Islet precursor cell (in vitro differentiated cells): ENCODE measurements around the gene GPX7.

ENCODE experiments used
- DNase-seq: peaks from one replicate; pipeline ENCODE4 v3.0.0-alpha.2; 2018

The GPX7 gene

GRCh38 chr1:52631759-52632331 is 29.7 kb downstream of the GPX7 start:
- peak; percentile 74 for DNase-seq

- DNase-seq, result peak; percentile 81
These were observed 30.6 kb downstream of the GPX7 start, which contains the start of gene SHISAL2A for GRCh38 chr1:52632732-52633290. Gene SHISAL2A, plus strand, starts transcription at chr1:52633168. Its CDS starts 326 bp downstream, at chr1:52633494.

GRCh38 chr1:52633291-52633754 is 31.2 kb downstream of the GPX7 start:
- peak; percentile 76 for DNase-seq

- DNase-seq, result no peak
These were observed 31.9 kb downstream of the GPX7 start for GRCh38 chr1:52634111-52634510.

GRCh38 chr1:52635321-52636089 is 33.3 kb downstream of the GPX7 start:
- DNase-seq, result no peak

GRCh38 chr1:52636721-52637695 is 34.8 kb downstream of the GPX7 start:
- peak; percentile 66 for DNase-seq

- DNase-seq, result no peak
These were observed 35.8 kb downstream of the GPX7 start for GRCh38 chr1:52637946-52638345.

GRCh38 chr1:52640697-52641096 is 38.5 kb downstream of the GPX7 start:
- no peak for DNase-seq

- DNase-seq, result no peak
These were observed 39.1 kb downstream of the GPX7 start for GRCh38 chr1:52641307-52641706.

GRCh38 chr1:52645261-52645660 is 43.1 kb downstream of the GPX7 start:
- DNase-seq, result no peak

- DNase-seq, result no peak
These were observed 49.7 kb downstream of the GPX7 start for GRCh38 chr1:52651904-52652303.

GRCh38 chr1:52653207-52653849 is 51.2 kb downstream of the GPX7 start:
- no peak for DNase-seq

- DNase-seq, result no peak
These were observed 51.9 kb downstream of the GPX7 start for GRCh38 chr1:52654063-52654462.

GRCh38 chr1:52657702-52658101 is 55.5 kb downstream of the GPX7 start:
- DNase-seq, result no peak
